ENCODE results near the gene TIGD1.

Gene TIGD1

GRCh38 chr2:232577841-232578240 lies 27.5 kb upstream of the TIGD1 start:
- no peak for TF ChIP-seq CTCF (IDR thresholded peaks at IDR 0.05; ENCODE audit: insufficient read depth, low read depth, low read length, missing control alignments)
- DNase-seq (ENCODE audit: low read depth), result no peak
- H3K4me3 ChIP-seq (ENCODE audit: low read depth, low read length), result no peak overlapping the region

- TF ChIP-seq CTCF (IDR thresholded peaks at IDR 0.05; ENCODE audit: insufficient read depth, low read depth, low read length, missing control alignments), result no peak
- no peak for DNase-seq (ENCODE audit: low read depth)
These were observed 26.6 kb upstream of the TIGD1 start for GRCh38 chr2:232576995-232577394.

GRCh38 chr2:232575404-232575746 lies 25.0 kb upstream of the TIGD1 start:
- DNase-seq (ENCODE audit: low read depth), result no peak
- no peak overlapping the region for H3K4me3 ChIP-seq (ENCODE audit: low read depth, low read length)
- TF ChIP-seq CTCF (IDR thresholded peaks at IDR 0.05; ENCODE audit: insufficient read depth, low read depth, low read length, missing control alignments), result no peak

More at GRCh38 chr2:232576995-232577394, 26.6 kb upstream of the TIGD1 start:
- H3K4me3 ChIP-seq (ENCODE audit: low read depth, low read length), result no peak overlapping the region

GRCh38 chr2:232574674-232575403 lies 24.5 kb upstream of the TIGD1 start:
- no peak for TF ChIP-seq CTCF (IDR thresholded peaks at IDR 0.05; ENCODE audit: insufficient read depth, low read depth, low read length, missing control alignments)
- H3K4me3 ChIP-seq (ENCODE audit: low read depth, low read length), result no peak overlapping the region
- DNase-seq (ENCODE audit: low read depth), result no peak

GRCh38 chr2:232573771-232574435 lies 23.5 kb upstream of the TIGD1 start:
- TF ChIP-seq CTCF (IDR thresholded peaks at IDR 0.05; ENCODE audit: insufficient read depth, low read depth, low read length, missing control alignments), result no peak
- H3K4me3 ChIP-seq (ENCODE audit: low read depth, low read length), result no peak overlapping the region
- DNase-seq (ENCODE audit: low read depth), result no peak

GRCh38 chr2:232573042-232573441 lies 22.7 kb upstream of the TIGD1 start:
- TF ChIP-seq CTCF (IDR thresholded peaks at IDR 0.05; ENCODE audit: insufficient read depth, low read depth, low read length, missing control alignments), result no peak
- no peak for DNase-seq (ENCODE audit: low read depth)
- no peak overlapping the region for H3K4me3 ChIP-seq (ENCODE audit: low read depth, low read length)
